Urinary bladder (tissue), 2 donors: Measurements from ENCODE around the gene SCAF4. TPM values are rescaled to one million over a fixed set of nuclear protein-coding genes. Genes with fewer than 3 reads are reported as not detected.

Source experiments
- polyA plus RNA-seq: library from polyadenylated mRNA; stranded (reverse); fragments of 200-250 nt; gene quantifications from one replicate; pipeline ENCODE4 v1.2.3, GENCODE V29; 2013
- small RNA-seq: library from RNA; depleted of rRNA; stranded (forward); fragments of <200 nt; gene quantifications from one replicate; pipeline ENCODE3, GENCODE V24; 2014
- total RNA-seq: library from RNA; depleted of rRNA; stranded (reverse); fragments of >200 nt; gene quantifications from one replicate; pipeline ENCODE4 v1.2.3, GENCODE V29; 2014
- donor health status: healthy.

SCAF4 gene
- total and polyA plus RNA-seq, 2 donors, result 14.4 to 19.6 TPM

Small RNAs within 50 kb of the gene (small RNA-seq; reads per million reads assigned to genes)
- gene RF01241, result not detected

Other genes with a start within 250 kb of the SCAF4 start
- gene SOD1, start 72.4 kb downstream of the SCAF4 start, total RNA-seq, result 97.7 TPM
- gene SOD1, start 72.4 kb downstream of the SCAF4 start, polyA plus RNA-seq, result 356 TPM
- 7.3 TPM for gene HUNK, start 140.9 kb upstream of the SCAF4 start, total RNA-seq
- 2.8 TPM for gene HUNK, start 140.9 kb upstream of the SCAF4 start, polyA plus RNA-seq